Mesodermal cell (in vitro differentiated cells): ENCODE results near the gene TRAFD1.
"Not testable (repeated sequence)": the region's sequence is repeated elsewhere in the genome, so short reads cannot be mapped to it uniquely, and the experiment has no call there.

Source experiments
- H3K27ac ChIP-seq: 2 replicates; pipeline ENCODE4 v1.7.0; 2013; ENCODE audit warnings: mild to moderate bottlenecking, low read depth, low read length, moderate library complexity; ENCODE audit not compliant: severe bottlenecking
- H3K36me3 ChIP-seq: 2 replicates; pipeline ENCODE4 v1.7.1; 2013; ENCODE audit warnings: mild to moderate bottlenecking, low read length, moderate library complexity; ENCODE audit not compliant: control insufficient read depth, insufficient read depth
- H3K4me1 ChIP-seq: one replicate; pipeline ENCODE4 v1.7.1; 2013; ENCODE audit warnings: mild to moderate bottlenecking, low read length; ENCODE audit not compliant: insufficient read depth, control insufficient read depth, poor library complexity, severe bottlenecking
- H3K4me3 ChIP-seq: 2 replicates; pipeline ENCODE4 v1.7.0; 2013; ENCODE audit warnings: low read length, control low read depth, mild to moderate bottlenecking; ENCODE audit not compliant: insufficient read depth, poor library complexity, severe bottlenecking; ENCODE audit errors: extremely low read depth
- H3K9me3 ChIP-seq: 2 replicates; pipeline ENCODE4 v1.7.1; 2013; ENCODE audit warnings: mild to moderate bottlenecking, low read length, moderate library complexity; ENCODE audit not compliant: control insufficient read depth
- WGBS, 2 experiments: methylation state at CpG; one replicate each; pipeline ENCODE4 v1.1.5; 2013; ENCODE audit warnings: missing lambda C conversion rate in 2 of 2; ENCODE audit not compliant: insufficient coverage in 2 of 2; 5-methylcytosine and 5-hydroxymethylcytosine counted together

Gene TRAFD1

DNA sequence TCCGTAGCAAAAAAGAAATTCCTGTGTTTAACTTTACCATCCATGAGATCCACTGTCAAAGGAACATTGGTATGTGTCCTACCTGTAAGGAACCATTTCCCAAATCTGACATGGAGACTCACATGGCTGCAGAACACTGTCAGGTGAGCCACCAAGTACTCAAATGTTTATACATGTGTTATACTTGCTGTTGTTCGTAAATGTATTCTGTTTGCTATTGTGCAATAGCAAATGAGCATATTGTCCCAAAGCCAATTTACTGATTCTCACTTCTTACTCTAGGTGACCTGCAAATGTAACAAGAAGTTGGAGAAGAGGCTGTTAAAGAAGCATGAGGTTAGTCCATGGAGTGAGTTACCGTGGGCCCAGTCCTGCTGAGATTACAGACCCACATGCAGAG lies 9.4 kb downstream of the TRAFD1 start:
- Histone ChIP-seq H3K9me3 (no peaks in the 10 kb centered on the region), H3K27ac (no peak overlapping the region), H3K36me3 (peaks cover 50% of the 10 kb centered on the region), H3K4me3 (no peak overlapping the region), H3K4me1 (peaks cover 11% of the 10 kb centered on the region)
- WGBS, 2 experiments: 100% methylated on average over 2 of the region's 3 CpGs

DNA sequence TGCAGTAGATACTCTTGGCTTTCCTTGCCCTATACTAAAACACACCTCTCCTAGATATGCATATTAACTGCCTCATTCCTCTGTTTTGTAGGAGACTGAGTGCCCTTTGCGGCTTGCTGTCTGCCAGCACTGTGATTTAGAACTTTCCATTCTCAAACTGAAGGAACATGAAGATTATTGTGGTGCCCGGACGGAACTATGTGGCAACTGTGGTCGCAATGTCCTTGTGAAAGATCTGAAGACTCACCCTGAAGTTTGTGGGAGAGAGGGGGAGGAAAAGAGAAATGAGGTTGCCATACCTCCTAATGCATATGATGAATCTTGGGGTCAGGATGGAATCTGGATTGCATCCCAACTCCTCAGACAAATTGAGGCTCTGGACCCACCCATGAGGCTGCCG lies 15.4 kb downstream of the TRAFD1 start:
- WGBS, 2 experiments: 93 to 100% methylated on average over 4 to 5 of the region's 5 CpGs
- no peaks in the 10 kb centered on the region for H3K9me3 ChIP-seq
- peaks cover 91% of the 10 kb centered on the region for H3K36me3 ChIP-seq

GRCh38 chr12:112146123-112146522 lies 20.8 kb downstream of the TRAFD1 start:
- no peak overlapping the region for H3K27ac ChIP-seq
- 80% methylated on average over 1 of the region's 1 CpG; no CpG with 5 or more reads in 1 of the 2 experiments for WGBS, 2 experiments
- no peaks in the 10 kb centered on the region for H3K4me1 ChIP-seq
- H3K4me3 ChIP-seq: no peak overlapping the region
- H3K36me3 ChIP-seq: peaks cover 89% of the 10 kb centered on the region
- no peaks in the 10 kb centered on the region for H3K9me3 ChIP-seq

More for the DNA sequence above, 15.4 kb downstream of the TRAFD1 start:
- H3K4me1 ChIP-seq: no peaks in the 10 kb centered on the region
- no peak overlapping the region for H3K27ac ChIP-seq
- no peak overlapping the region for H3K4me3 ChIP-seq

DNA sequence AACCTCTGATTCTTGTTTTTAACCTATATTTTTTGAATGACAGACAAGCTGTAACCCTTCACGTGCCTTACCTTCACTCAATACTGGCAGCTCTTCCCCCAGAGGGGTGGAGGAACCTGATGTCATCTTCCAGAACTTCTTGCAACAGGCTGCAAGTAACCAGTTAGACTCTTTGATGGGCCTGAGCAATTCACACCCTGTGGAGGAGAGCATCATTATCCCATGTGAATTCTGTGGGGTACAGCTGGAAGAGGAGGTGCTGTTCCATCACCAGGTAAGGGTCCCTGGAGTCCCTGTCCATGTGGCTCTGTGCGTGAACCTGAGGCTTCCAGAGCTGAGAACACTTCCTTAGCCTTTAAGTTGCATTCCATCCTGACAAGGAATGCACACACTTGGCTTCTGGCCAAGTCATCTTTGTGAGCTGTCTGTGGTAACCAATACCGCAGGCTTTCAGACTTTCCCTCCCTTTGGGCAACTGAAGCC lies 22.7 kb downstream of the TRAFD1 start:
- WGBS, 2 experiments: 94 to 95% methylated on average over 3 of the region's 3 CpGs
- H3K36me3 ChIP-seq: peaks cover 91% of the 10 kb centered on the region
- no peaks in the 10 kb centered on the region for H3K4me1 ChIP-seq
- no peak overlapping the region for H3K27ac ChIP-seq
- no peak overlapping the region for H3K4me3 ChIP-seq
- no peaks in the 10 kb centered on the region for H3K9me3 ChIP-seq

- WGBS, 2 experiments: 94 to 97% methylated on average over 3 to 5 of the region's 5 CpGs
- Histone ChIP-seq H3K36me3 (peaks cover 92% of the 10 kb centered on the region), H3K27ac (no peak overlapping the region)
These were observed 24.2 kb downstream of the TRAFD1 start for GRCh38 chr12:112149596-112149995.

DNA sequence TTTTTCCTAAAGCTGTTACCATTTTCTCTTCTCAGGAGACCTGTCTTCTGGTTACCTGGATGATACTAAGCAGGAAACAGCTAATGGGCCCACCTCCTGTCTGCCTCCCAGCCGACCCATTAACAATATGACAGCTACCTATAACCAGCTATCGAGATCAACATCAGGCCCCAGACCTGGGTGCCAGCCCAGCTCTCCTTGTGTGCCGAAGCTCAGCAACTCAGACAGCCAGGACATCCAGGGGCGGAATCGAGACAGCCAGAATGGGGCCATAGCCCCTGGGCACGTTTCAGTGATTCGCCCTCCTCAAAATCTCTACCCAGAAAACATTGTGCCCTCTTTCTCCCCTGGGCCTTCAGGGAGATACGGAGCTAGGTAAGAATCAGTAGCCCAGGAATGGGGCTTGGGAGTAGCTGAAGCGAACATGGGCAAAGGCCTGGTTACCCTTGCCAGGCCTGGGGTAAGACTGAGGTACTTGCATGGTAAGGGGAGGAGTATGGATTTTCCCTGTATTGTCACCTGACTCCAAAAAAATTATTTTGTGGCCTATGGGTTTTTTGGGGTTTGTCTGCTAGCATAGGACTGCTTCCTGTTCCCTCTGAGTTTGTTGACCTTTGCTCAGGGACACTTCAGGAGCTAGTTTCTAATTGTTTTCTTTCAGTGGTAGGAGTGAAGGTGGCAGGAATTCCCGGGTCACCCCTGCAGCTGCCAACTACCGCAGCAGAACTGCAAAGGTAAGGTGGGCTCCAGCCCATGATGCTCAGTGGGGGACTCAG lies 26.6 kb downstream of the TRAFD1 start:
- Histone ChIP-seq H3K27ac (no peak overlapping the region), H3K4me3 (no peak overlapping the region), H3K4me1 (no peaks in the 10 kb centered on the region), H3K36me3 (peaks cover 70% of the 10 kb centered on the region), H3K9me3 (no peaks in the 10 kb centered on the region)
- WGBS, 2 experiments: 98% methylated on average over 9 of the region's 11 CpGs

More at GRCh38 chr12:112149596-112149995, 24.2 kb downstream of the TRAFD1 start:
- H3K4me3 ChIP-seq: no peak overlapping the region
- no peaks in the 10 kb centered on the region for H3K4me1 ChIP-seq
- H3K9me3 ChIP-seq: no peaks in the 10 kb centered on the region

GRCh38 chr12:112153181-112153892 lies 28.0 kb downstream of the TRAFD1 start:
- H3K4me3 ChIP-seq: no peak overlapping the region
- H3K4me1 ChIP-seq: no peaks in the 10 kb centered on the region
- no peaks in the 10 kb centered on the region for H3K9me3 ChIP-seq
- WGBS, 2 experiments: 94 to 96% methylated on average over 11 of the region's 11 CpGs
- H3K36me3 ChIP-seq: peaks cover 63% of the 10 kb centered on the region
- H3K27ac ChIP-seq: no peak overlapping the region

GRCh38 chr12:112153893-112154219 lies 28.5 kb downstream of the TRAFD1 start:
- H3K27ac ChIP-seq: no peak overlapping the region
- H3K9me3 ChIP-seq: no peaks in the 10 kb centered on the region
- peaks cover 62% of the 10 kb centered on the region for H3K36me3 ChIP-seq
- H3K4me3 ChIP-seq: no peak overlapping the region
- 100% methylated on average over 2 to 3 of the region's 8 CpGs for WGBS, 2 experiments
- H3K4me1 ChIP-seq: no peaks in the 10 kb centered on the region

- H3K9me3 ChIP-seq, H3K4me3 ChIP-seq, H3K4me1 ChIP-seq, H3K27ac ChIP-seq: not testable (repeated sequence)
- peaks cover 56% of the 10 kb centered on the region for H3K36me3 ChIP-seq
- WGBS, 2 experiments: 97 to 98% methylated on average over 8 to 11 of the region's 11 CpGs
These were observed 33.2 kb downstream of the TRAFD1 start for GRCh38 chr12:112158461-112159145.

DNA sequence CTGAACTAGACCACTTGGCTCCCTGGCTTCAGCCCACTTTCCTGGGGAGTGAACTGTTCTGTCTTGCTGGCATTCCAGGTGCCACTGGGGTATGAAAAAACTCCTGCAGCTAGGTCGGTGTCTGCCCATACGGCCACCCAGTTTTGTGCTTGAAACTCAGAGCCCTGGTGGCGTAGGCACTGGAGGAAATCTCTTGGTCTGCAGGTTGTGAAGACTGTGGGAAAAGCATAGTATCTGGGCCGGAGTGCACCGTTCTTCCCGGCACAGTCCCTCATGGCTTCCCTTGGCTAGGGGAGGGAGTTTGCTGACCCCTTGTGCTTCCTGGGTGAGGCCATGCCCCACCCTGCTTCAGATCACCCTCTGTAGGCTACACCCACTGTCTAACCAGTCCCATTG lies 33.8 kb downstream of the TRAFD1 start:
- 100% methylated on average over 3 to 6 of the region's 6 CpGs for WGBS, 2 experiments
- no peaks in the 10 kb centered on the region for H3K4me1 ChIP-seq
- no peak overlapping the region for H3K4me3 ChIP-seq
- peaks cover 8% of the 10 kb centered on the region for H3K9me3 ChIP-seq
- no peak overlapping the region for H3K27ac ChIP-seq
- H3K36me3 ChIP-seq: peaks cover 51% of the 10 kb centered on the region
